ENCODE data around the gene PTPN11.
"Not testable (repeated sequence)": the region's sequence is repeated elsewhere in the genome, so short reads cannot be mapped to it uniquely, and the experiment has no call there.

PTPN11 gene

GRCh38 chr12:112457142-112457541 is 38.4 kb downstream of the PTPN11 start:
- FAIRE-seq, result not testable (repeated sequence)

DNA sequence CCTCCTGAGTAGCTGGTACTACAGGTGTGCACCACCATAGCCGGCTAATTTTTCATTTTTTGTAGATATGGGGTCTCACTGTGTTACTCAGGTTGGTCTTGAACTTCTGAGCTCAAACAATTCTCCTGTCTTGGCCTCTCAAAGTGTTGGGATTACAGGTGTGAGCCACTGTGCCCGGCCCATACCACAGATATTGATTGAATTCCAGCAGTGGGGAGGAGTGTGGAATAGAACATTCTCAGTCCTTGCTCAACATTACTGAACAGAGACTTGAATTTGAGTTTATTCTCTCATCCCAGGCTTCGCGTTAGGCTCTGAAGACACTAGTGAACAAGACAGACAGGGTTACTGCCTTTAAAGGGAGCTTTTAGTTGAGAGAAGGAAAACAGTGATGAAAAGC is 39.6 kb downstream of the PTPN11 start:
- no peak for FAIRE-seq

- no peak for FAIRE-seq
Measured at GRCh38 chr12:112458751-112459150, 40.0 kb downstream of the PTPN11 start.

DNA sequence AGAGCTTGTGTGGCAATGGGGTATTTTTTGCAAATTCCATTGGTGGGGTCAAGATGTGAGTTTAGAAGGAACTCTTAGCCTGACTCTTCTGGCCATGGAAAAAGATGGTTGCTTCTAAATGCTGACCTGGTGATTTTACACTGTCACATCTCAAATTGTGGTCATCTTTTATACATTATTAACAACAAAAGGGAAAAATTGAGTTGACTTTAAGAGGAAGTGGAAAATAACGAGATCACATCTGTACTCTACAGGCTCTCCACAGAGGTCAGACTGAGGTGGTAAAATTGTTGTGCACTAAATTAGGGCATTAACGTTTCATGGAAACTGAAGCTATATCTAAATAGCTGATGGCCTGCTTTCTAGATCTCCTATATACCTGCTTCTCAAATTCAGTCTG is 44.7 kb downstream of the PTPN11 start:
- no peak for FAIRE-seq

- FAIRE-seq, result no peak
Measured at GRCh38 chr12:112464605-112465004, 45.9 kb downstream of the PTPN11 start.

- no peak for FAIRE-seq
Measured at GRCh38 chr12:112466011-112466422, 47.3 kb downstream of the PTPN11 start.

- no peak for FAIRE-seq
Measured at GRCh38 chr12:112466835-112467234, 48.1 kb downstream of the PTPN11 start.

DNA sequence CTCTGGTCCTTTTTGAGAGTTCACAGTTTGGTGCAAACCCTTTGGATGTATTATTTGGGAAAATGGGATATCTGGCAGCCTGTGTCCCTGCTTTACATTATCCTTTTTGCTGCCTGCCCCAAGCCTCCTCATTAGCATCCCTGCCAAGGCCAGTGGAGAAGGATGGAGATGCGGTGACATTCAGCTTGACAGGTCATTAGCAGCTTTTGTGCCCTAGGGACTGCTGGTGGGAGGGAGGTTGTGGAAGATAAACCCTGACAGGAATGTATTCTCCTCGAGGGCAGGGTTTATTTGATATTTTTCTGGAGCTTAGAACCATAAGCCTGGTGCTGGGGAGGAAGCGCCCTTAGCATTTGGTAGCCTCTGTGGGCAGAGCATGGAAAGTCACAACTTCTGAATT is 49.3 kb downstream of the PTPN11 start:
- no peak for FAIRE-seq

GRCh38 chr12:112473056-112473455 is 54.3 kb downstream of the PTPN11 start:
- FAIRE-seq, result no peak

GRCh38 chr12:112479413-112479812 is 60.7 kb downstream of the PTPN11 start:
- no peak for FAIRE-seq

GRCh38 chr12:112480931-112481330 is 62.2 kb downstream of the PTPN11 start:
- no peak for FAIRE-seq

DNA sequence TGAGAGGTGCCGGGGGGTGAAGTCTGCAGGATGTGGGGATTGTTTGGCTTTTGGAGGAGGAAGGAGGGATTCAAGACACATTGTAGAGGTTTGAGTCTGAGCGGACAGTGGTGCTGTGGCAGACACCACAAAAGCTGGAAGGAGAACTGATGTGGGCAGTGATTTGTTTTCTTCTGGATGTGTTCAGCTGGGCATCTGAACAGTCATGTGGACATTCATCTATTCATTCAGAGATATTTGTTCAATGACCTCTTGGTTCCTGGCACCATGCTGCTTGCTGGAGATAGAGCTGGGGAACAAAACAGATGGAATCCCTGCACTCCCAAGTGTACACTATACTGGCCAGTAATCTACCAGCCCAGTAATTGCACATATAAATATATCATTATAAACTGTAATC is 64.0 kb downstream of the PTPN11 start:
- FAIRE-seq, result no peak

DNA sequence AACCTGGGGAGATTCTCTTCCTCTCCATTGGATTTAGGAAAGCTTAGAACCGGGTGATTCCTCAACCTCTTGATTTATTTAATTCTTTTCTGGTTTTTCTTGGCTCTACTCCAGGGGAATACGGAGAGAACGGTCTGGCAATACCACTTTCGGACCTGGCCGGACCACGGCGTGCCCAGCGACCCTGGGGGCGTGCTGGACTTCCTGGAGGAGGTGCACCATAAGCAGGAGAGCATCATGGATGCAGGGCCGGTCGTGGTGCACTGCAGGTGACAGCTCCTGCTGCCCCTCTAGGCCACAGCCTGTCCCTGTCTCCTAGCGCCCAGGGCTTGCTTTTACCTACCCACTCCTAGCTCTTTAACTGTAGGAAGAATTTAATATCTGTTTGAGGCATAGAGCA is 67.6 kb downstream of the PTPN11 start:
- FAIRE-seq, result no peak

DNA sequence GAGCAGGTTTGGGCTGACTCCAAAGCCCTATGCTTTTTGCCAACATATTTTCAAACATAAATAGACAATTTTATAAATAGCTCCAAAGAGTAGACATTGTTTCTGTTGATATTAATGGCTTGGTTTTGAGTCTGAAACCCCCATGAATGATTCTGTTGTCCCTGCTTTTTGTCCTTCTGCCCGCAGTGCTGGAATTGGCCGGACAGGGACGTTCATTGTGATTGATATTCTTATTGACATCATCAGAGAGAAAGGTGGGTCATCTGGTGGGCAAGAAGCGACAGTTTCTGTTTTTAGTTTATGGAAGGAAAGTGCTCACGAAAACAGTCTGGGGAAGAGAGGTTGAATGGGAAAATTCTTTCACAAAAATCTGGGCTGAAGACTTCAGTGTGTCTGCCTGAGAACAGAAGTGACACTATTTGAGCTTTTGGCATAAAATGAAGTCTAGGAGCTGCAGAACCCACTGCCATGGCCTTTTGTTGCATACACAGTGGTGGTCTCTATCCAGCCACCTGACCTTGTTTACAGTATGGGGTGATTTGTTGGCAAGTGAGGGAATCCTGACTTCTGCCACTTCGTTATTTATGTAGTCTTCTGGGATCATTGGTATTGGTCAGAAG is 69.6 kb downstream of the PTPN11 start:
- FAIRE-seq, result no peak

- FAIRE-seq, result no peak
Measured at GRCh38 chr12:112489456-112489855, 70.7 kb downstream of the PTPN11 start.

- no peak for FAIRE-seq
Measured at GRCh38 chr12:112496496-112496895, 77.7 kb downstream of the PTPN11 start.

- FAIRE-seq, result no peak
Measured at GRCh38 chr12:112498580-112498979, 79.8 kb downstream of the PTPN11 start.

DNA sequence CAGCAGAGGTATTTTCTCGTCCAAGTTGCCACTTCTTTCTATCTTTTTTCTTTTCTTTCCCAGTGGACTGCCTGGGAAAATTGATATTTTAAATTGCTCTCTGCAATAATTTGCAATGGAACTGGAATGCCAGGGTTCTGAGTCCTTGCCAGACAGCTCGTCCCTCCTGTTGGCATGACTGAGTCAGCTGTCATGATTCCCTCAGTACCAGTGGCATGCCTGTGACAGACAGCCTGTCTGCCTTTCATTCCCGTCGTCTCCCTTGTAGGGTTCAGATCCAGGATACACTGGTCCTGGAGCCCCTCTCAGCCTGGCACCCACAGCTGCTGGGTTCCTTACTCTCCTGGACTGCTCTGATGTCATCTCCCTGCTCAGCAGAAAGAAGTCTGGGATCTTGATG is 84.8 kb downstream of the PTPN11 start:
- FAIRE-seq, result no peak

- FAIRE-seq, result no peak
Measured at GRCh38 chr12:112506513-112507166, 87.9 kb downstream of the PTPN11 start.

GRCh38 chr12:112513471-112513870 is 94.7 kb downstream of the PTPN11 start:
- FAIRE-seq, result no peak

DNA sequence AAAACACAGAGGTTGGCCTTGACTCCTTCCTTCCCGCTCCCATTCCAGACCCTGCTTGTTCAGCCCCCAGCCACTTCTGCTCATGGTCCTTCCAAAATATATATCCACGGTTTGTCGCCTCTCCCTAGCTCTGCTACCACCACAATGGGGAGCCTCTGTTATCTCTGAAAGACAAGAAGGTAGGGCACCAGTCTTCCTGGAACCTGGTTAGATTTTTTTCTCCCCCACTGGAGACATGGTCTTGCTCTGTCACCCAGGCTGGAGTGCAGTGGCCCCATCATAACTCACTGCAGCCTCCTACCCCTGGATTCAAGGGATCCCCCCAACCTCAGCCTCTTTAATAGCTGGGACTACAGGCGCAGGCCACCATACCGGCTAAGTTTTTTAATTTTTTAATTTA is 95.7 kb downstream of the PTPN11 start:
- FAIRE-seq, result no peak

DNA sequence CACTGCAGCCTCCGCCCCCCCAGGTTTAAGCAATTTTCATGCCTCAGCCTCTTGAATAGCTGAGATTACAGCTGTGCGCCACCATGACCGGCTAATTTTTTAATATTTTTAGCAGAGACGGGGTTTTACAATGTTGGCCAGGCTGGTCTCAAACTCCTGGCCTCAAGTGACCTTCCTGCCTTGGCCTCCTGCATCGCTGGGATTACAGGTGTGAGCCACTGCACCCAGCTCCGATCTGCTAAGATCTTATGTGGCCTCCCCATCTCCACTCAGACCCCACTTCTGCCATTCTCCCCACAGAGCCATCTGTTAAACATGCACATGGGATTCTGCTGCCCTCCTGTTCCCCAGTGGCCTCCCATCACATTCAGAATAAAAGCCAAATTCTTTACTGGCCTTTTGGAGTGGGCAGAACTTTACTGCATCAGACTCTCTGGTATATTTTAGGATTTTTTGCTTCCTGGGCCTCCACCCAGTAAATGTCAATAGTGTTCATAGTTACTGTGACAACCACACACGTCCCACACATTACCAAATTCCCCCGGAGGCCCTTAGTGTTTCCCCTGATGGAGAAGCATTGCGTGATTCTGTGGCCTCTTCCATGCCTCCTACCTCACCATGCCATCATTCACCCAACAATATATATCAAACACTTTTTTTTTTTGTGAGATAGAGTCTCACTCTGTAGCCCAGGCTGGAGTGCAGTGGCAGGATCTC is 96.3 kb downstream of the PTPN11 start:
- FAIRE-seq, result no peak

- FAIRE-seq, result no peak
Measured at GRCh38 chr12:112515868-112516267, 97.1 kb downstream of the PTPN11 start.

DNA sequence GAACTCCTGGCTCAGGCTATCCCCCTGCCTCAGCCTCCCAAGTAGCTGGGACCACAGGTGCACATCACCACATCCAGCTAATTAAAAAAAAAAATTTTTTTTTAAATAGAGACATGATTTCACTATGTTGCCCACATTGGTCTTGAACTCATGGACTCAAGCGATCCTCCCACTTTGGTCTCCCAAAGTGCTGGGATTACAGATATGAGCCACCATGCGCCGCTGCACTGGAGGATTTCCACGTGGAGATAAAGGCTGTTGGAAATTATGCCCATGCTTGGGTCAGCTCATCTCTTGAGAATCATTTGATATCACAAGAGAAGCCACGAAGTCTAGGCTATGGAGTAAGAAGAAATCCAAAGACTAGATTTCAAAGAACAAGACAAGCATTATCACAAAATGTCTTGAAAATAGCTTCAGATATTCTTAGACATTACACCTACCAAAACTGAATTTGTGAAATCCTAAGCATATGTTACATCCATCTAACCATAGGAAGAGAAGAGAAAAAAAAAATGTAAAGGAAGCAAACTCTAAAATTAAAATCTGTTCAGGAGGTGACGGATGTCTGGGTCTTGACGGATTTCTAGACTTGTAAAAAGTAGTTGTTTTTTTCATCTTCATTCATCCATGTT is 99.1 kb downstream of the PTPN11 start:
- no peak for FAIRE-seq
